Effector memory CD4-positive, alpha-beta T cell (primary cell): Measurements from ENCODE around the gene CCDC24.

ENCODE experiments used
- DNase-seq, 3 donors: peaks; one replicate each; pipeline ENCODE4 v3.0.0-alpha.2; 2020
- H3K27ac ChIP-seq: 2 replicates; pipeline ENCODE4 v1.7.0; 2013; ENCODE audit warnings: mild to moderate bottlenecking, low read length, moderate library complexity; ENCODE audit not compliant: insufficient read depth, poor library complexity, severe bottlenecking
- H3K27me3 ChIP-seq: replicated peaks from 2 replicates; pipeline ENCODE4 v1.7.0; 2013; ENCODE audit warnings: mild to moderate bottlenecking, low read length; ENCODE audit not compliant: insufficient read depth, control insufficient read depth, poor library complexity, severe bottlenecking
- H3K36me3 ChIP-seq: 2 replicates; pipeline ENCODE4 v1.7.0; 2013; ENCODE audit warnings: mild to moderate bottlenecking, low read length, moderate library complexity; ENCODE audit not compliant: control insufficient read depth, insufficient read depth
- H3K4me1 ChIP-seq: 2 replicates; pipeline ENCODE4 v1.7.0; 2013; ENCODE audit warnings: low read length, mild to moderate bottlenecking; ENCODE audit not compliant: control insufficient read depth, insufficient read depth, poor library complexity, severe bottlenecking
- H3K4me3 ChIP-seq: 2 replicates; pipeline ENCODE4 v1.7.0; 2013; ENCODE audit warnings: low read length, low read depth, mild to moderate bottlenecking; ENCODE audit not compliant: insufficient read depth, poor library complexity, severe bottlenecking
- H3K9me3 ChIP-seq: 2 replicates; pipeline ENCODE4 v1.7.0; 2013; ENCODE audit warnings: mild to moderate bottlenecking, low read length, moderate library complexity; ENCODE audit not compliant: control insufficient read depth
- total RNA-seq, 3 donors: gene quantifications; one replicate each; lab custom pipeline; 2026; lab: John Stamatoyannopoulos, UW

Gene CCDC24
- 1.5 to 1.9 (median 1.7) reads per million in 3 donors for total RNA-seq

- Histone ChIP-seq H3K4me1 (peaks cover 9% of the 10 kb centered on the region), H3K9me3 (no peaks in the 10 kb centered on the region), H3K4me3 (peak within 1 kb of the TSS; percentile 75), H3K36me3 (no peaks in the 10 kb centered on the region), H3K27me3 (no peaks in the 10 kb centered on the region), H3K27ac (peak within 1 kb of the TSS; percentile 67)
- DNase-seq: peak; percentile 64 to 71 (median 68)
Observed at GRCh38 chr1:43991476-43992231, at the start of gene CCDC24. CCDC24 (plus strand) TSS chr1:43991599; CDS start chr1:43991879, 280 bp downstream.

GRCh38 chr1:43942411-43942810, 49.0 kb upstream of the CCDC24 start:
- H3K9me3 ChIP-seq: no peaks in the 10 kb centered on the region
- no peak for DNase-seq
- H3K27me3 ChIP-seq: no peaks in the 10 kb centered on the region
- H3K4me1 ChIP-seq: peaks cover 15% of the 10 kb centered on the region
- H3K4me3 ChIP-seq: no peak overlapping the region
- no peak overlapping the region for H3K27ac ChIP-seq
- no peaks in the 10 kb centered on the region for H3K36me3 ChIP-seq

GRCh38 chr1:43944860-43945259, 46.5 kb upstream of the CCDC24 start:
- Histone ChIP-seq H3K4me3 (no peak overlapping the region), H3K4me1 (peaks cover 24% of the 10 kb centered on the region), H3K27ac (no peak overlapping the region), H3K36me3 (no peaks in the 10 kb centered on the region), H3K27me3 (no peaks in the 10 kb centered on the region), H3K9me3 (no peaks in the 10 kb centered on the region)
- DNase-seq: no peak

- H3K9me3 ChIP-seq: no peaks in the 10 kb centered on the region
- no peaks in the 10 kb centered on the region for H3K27me3 ChIP-seq
- peak overlapping the region; percentile 98 for H3K27ac ChIP-seq
- H3K36me3 ChIP-seq: no peaks in the 10 kb centered on the region
- H3K4me1 ChIP-seq: peaks cover 24% of the 10 kb centered on the region
- DNase-seq: no peak
- peak overlapping the region; percentile 80 for H3K4me3 ChIP-seq
Observed at GRCh38 chr1:43945674-43946235, 45.6 kb upstream of the CCDC24 start.

GRCh38 chr1:43946236-43947060, 45.0 kb upstream of the CCDC24 start, which contains the start of gene IPO13:
IPO13 (plus strand) TSS chr1:43946950; CDS start chr1:43947601, 651 bp downstream.
- Histone ChIP-seq H3K4me3 (peak within 1 kb of the TSS; percentile 80), H3K36me3 (no peaks in the 10 kb centered on the region), H3K27me3 (no peaks in the 10 kb centered on the region), H3K27ac (peak within 1 kb of the TSS; percentile 98), H3K4me1 (peaks cover 24% of the 10 kb centered on the region), H3K9me3 (no peaks in the 10 kb centered on the region)
- peak; percentile 80 to 92 (median 89) for DNase-seq

GRCh38 chr1:43947061-43947873, 44.1 kb upstream of the CCDC24 start:
- no peaks in the 10 kb centered on the region for H3K9me3 ChIP-seq
- no peak for DNase-seq
- no peaks in the 10 kb centered on the region for H3K27me3 ChIP-seq
- peak overlapping the region; percentile 98 for H3K27ac ChIP-seq
- H3K4me3 ChIP-seq: peak overlapping the region; percentile 80
- peaks cover 24% of the 10 kb centered on the region for H3K4me1 ChIP-seq
- no peaks in the 10 kb centered on the region for H3K36me3 ChIP-seq

GRCh38 chr1:43947874-43948437, 43.4 kb upstream of the CCDC24 start:
- Histone ChIP-seq H3K4me3 (no peak overlapping the region), H3K4me1 (peaks cover 24% of the 10 kb centered on the region), H3K9me3 (no peaks in the 10 kb centered on the region), H3K27me3 (no peaks in the 10 kb centered on the region), H3K36me3 (no peaks in the 10 kb centered on the region), H3K27ac (no peak overlapping the region)
- no peak for DNase-seq

GRCh38 chr1:43949678-43950077, 41.7 kb upstream of the CCDC24 start:
- no peak for DNase-seq
- Histone ChIP-seq H3K36me3 (no peaks in the 10 kb centered on the region), H3K4me3 (no peak overlapping the region), H3K27ac (no peak overlapping the region), H3K4me1 (peaks cover 24% of the 10 kb centered on the region), H3K9me3 (no peaks in the 10 kb centered on the region), H3K27me3 (no peaks in the 10 kb centered on the region)
